22Rv1 (cell line): ENCODE results near the gene MTA1.
A peak's percentile ranks its signal among the peaks of the same experiment; 100 is the strongest.

Experiments
- H3K27ac ChIP-seq: fragments of 450-650 bp; 2 replicates; pipeline ENCODE4 v1.5.1; 2017
- ZFX ChIP-seq: fragments of 450-650 bp; IDR thresholded peaks from 2 replicates; pipeline ENCODE4 v1.6.1; 2017; ENCODE audit warnings: antibody characterized with exemption, borderline replicate concordance
- TF ChIP-seq, protein P1 (sequence below): fragments of 450-650 bp; IDR thresholded peaks from 2 replicates; pipeline ENCODE4 v1.5.1; 2017; ENCODE audit warnings: mild to moderate bottlenecking

The MTA1 gene

DNA sequence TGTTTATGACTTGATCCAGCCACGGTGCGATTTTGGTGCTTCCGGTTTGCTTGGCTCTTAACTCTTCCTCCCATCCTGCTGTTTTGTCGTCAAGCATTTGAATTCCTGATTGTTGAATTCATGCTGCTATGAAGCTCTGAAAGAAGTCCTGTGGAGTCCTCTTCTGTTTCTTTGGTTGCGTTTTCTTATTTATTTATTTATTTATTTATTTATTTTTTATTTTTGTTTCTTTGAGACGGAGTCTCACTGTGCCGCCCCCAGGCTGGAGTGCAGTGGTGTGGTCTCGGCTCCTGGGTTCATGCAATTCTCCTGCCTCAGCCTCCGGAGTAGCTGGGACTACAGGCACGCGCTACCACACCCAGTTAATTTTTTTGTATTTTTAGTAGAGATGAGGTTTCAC lies 3.0 kb upstream of the MTA1 start:
- TF ChIP-seq, protein P1, sequence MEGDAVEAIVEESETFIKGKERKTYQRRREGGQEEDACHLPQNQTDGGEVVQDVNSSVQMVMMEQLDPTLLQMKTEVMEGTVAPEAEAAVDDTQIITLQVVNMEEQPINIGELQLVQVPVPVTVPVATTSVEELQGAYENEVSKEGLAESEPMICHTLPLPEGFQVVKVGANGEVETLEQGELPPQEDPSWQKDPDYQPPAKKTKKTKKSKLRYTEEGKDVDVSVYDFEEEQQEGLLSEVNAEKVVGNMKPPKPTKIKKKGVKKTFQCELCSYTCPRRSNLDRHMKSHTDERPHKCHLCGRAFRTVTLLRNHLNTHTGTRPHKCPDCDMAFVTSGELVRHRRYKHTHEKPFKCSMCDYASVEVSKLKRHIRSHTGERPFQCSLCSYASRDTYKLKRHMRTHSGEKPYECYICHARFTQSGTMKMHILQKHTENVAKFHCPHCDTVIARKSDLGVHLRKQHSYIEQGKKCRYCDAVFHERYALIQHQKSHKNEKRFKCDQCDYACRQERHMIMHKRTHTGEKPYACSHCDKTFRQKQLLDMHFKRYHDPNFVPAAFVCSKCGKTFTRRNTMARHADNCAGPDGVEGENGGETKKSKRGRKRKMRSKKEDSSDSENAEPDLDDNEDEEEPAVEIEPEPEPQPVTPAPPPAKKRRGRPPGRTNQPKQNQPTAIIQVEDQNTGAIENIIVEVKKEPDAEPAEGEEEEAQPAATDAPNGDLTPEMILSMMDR = no peak
- TF ChIP-seq ZFX = no peak

DNA sequence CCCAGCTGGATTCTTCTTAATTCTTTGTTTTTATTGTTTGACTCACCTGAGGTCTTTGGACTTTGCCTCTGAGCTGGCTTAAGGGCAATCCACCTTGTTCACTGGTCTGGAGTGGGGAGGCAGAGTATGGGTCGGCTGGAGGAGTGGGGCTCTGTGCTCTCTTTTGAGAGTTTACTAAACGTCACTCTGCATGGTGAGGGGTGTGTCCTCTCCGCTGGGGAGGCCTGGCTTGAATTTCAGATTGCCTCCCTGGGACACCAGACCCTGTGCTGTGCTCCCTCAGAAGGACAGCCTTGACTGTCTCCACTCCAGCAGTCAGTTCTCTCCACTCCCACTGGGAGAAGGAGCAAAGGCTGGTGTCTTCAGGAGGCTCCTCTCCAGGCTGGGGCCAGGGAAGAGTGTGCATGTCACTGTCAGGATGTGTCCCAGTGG lies 1.9 kb upstream of the MTA1 start:
- H3K27ac ChIP-seq = no peak overlapping the region
- TF ChIP-seq, protein P1 = no peak
- TF ChIP-seq ZFX = no peak

More for the DNA sequence above, 3.0 kb upstream of the MTA1 start:
- no peak overlapping the region for H3K27ac ChIP-seq

DNA sequence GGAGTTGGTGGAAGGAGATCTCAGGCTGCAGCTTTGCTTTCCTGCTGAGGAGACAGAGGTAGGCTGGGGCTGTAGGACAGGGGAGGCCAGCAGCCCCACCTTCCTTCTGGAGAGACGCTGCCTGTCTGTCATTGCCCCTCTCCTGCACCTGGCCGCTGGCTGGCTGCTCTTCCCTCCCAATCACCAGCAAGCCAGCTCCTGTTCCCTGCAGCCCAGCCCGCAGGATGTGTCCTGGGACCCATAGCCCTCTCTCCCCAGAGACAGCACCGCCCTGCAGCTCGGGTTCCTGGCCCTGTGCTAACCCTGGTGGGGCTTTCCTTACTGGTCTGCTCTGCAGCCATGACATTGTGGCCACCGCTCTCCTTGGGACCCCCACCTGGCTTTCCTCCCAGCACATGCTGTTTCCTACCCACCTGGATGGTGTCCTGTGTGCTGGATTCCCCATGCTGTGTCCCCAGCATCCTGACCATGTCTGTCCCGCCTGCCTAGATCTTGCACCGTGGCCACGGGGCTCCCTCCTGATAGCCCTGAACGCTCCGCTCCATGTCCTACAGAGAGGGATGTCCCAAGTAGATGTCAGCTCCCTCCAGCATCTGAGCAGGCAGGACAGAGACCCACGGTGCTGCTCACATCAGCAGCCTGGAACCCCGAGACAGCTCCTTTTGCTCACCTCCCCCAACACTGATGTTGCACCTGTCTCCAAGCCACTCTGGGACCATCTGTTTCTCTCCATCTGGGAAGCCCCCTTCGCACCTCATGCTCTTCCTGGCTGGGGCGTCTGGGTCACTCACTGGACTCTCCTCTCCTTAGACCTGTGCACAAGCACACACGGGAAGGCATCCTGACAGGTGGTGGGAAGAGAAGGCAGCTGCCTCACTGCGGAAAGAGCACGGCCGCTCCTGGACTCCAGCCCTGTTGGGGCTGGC lies 1.1 kb upstream of the MTA1 start:
- H3K27ac ChIP-seq = no peak overlapping the region; the same call in 1 of the 2 replicates
- TF ChIP-seq ZFX = no peak

DNA sequence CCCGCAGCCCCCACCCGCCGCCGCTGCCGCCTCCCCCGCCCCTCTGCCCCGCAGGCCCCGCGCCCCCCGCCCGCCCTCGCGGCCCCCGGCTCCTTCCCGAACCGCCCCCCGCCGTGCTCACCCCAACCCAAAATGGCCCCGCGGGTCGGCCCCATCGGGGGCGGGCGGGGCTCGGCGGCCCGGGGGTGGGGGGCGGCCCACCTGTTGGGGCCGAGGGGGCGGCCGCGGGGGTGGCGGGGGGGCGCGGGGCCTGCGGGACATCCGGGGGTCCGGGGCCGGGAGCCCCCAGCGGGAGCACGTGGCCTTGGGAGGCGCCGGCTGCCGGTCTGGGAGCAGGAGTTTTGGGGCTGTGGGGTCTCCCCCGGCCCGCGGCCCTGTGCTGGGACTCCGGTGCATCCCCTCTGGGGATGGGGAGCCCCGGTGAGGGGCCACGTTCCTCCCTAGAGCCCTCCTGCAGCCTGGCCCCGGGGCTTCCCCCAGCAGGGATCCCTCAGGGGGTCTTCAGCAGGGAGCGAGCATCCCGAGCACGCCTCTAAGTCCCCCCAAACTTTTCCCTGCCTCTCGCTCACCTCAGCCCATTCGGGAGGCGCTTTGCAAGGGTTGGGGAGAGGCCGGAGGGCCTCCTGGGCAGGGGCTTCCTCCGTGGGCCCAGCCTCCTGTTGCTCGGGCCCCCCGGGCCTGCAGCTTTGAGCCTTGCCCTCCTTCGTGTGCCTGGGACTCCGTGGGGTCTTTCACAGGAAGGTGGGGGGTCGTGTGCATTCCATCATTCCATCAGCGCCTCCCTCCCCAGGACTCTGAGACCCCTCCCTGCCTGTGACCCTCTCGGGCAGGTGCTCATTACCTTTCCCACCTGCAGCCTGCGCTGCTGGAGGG lies 710 bp downstream of the MTA1 start:
- H3K27ac ChIP-seq = peak overlapping the region; percentile 78
- TF ChIP-seq, protein P1 = no peak
- TF ChIP-seq ZFX = no peak

DNA sequence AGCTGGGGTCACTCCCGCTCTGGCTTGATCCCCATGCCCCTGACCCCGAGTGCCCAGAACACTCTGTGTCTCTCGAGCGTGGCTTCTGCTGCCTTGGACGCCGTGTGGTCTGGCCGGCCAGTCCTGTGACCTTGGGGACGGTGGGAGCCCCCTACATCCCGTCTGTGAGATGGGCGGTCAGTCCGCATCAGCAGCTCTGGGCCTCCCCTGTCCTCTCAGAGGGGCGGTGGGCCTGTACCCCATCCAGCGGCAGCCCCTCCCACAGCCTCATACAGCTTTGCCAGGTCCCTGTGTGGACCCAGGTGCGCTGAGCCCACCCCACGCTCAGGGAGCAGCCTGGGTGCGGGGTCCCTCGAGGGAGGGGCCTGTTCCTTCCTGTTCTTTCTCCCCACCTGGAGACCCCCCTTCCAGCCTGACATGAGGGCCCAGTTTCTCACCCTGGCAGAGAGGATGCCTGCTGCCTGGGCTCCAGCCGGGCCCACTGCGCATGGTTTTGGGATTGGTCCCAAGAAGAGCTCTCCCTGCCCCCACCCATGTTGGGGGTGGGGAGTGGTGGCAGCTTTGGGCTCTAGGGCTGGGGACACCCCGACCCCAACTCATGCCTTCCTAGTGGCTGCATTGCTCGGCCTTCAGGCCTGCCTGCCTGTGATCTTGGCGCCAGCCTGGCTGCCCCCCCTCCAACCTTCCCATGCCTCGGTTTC lies 1.5 kb downstream of the MTA1 start:
- TF ChIP-seq ZFX = no peak
- peak overlapping the region; percentile 78 for H3K27ac ChIP-seq

DNA sequence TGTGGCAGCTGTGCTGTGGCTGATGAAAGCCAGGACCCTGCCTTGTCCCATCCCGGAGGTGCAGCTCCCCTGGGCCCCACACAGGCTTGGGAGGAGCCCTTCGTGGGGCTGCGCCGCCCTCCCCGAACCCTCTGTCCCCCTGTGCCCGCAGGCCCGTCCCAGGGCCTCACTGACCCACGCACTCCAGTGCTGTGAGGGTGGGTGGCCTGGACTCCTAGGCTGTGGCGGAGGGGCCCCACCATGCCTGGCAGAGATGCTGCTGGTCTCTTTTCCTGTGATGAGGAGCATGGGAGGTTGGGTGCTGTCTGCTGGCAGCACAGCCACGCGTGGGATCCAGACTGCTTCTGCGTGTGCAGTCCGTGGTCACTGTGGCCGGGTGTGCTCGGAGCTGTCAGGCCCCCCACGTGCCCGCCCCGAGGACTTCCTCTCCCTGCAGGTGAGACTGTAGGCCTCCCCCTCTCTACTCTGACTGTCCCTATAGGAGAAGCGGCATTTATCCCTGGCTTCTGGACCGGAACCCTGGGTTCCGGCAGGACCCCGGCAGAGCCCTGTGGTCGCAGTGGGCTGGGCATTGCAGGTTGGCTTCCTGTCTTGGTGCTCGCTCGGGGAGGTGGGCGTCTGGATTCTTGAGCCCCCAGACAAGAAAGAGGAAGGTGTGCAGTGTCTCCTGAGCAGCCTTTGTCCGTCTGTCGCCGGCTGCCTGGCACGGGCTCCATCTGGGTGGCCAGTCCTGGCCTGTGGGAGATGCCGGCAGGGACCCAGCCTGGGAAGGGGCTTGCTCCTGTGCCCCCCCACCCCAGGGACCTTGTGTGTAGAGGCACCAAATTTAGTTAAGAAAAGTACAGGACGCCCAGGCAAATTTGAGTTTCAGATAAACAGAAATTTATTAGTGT lies 2.3 kb downstream of the MTA1 start:
- TF ChIP-seq, protein P1 = no peak
- TF ChIP-seq ZFX = no peak
- peak overlapping the region; percentile 37; the same call in 1 of the 2 replicates for H3K27ac ChIP-seq

DNA sequence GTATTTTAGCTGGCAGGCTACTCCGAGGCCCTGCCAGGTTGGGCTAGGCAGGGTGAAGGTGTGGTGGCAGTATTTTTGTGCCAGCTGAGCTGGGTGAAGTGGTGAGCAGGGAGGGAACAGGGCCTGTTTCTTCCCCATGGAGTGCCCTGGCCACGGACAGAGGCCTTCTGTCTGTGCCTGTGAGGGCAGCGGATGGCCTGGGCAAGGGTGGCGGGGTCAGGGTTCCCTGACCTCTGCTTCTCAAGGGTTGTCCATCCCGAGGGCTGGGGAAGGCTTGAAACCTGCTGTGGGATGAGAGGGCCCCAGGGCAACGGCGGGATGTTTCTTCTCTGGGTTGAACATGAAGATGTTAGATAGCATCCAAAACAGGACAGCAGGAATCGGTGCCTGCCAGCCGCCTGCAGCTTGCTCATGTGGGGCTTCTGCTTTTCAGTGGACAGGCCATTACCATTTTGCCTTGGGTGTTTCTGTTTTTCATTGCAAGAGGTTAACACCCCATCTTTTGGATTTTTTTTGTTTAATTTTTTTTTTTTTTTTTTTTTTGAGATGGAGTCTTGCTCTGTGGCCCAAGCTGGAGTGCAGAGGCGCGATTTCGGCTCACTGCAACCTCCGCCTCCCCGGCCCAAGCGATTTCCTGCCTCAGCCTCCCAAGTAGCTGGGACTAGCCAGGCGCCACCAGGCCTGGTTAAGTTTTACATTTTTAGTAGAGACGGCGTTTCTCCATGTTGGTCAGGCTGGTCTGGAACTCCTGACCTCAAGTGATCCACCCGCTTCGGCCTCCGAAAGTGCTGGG lies 3.3 kb downstream of the MTA1 start:
- H3K27ac ChIP-seq = peak overlapping the region; percentile 37; the same call in 1 of the 2 replicates
- TF ChIP-seq, protein P1 = no peak
- no peak for TF ChIP-seq ZFX
